Bone marrow (tissue), 2 donors: ENCODE measurements around the gene CDH13.

Experiments
- DNase-seq, 2 donors: peaks; one replicate each; lab custom pipeline; 2025; lab: John Stamatoyannopoulos, UW

CDH13 gene

GRCh38 chr16:83842291-83842690 is 1215.5 kb downstream of the CDH13 start:
- no peak for DNase-seq

- peak in 1 of 2 donors; percentile 41 for DNase-seq
Measured at GRCh38 chr16:83842756-83843507, 1216.2 kb downstream of the CDH13 start.

GRCh38 chr16:83843657-83844056 is 1216.9 kb downstream of the CDH13 start:
- no peak for DNase-seq

GRCh38 chr16:83845263-83845662 is 1218.5 kb downstream of the CDH13 start:
- DNase-seq = no peak

GRCh38 chr16:83847371-83848225 is 1220.8 kb downstream of the CDH13 start:
- DNase-seq = no peak

GRCh38 chr16:83849421-83849820 is 1222.7 kb downstream of the CDH13 start:
- no peak for DNase-seq
